GM13977 (cell line): Measurements from ENCODE around the gene PAM.

Experiments
- DNase-seq: peaks from one replicate; pipeline ENCODE4 v3.0.0; 2012; ENCODE audit warnings: low spot score
- CTCF ChIP-seq: IDR thresholded peaks from 2 replicates; pipeline ENCODE4 v1.5.1; 2012; ENCODE audit warnings: mild to moderate bottlenecking, control low read depth; ENCODE audit not compliant: insufficient read depth; ENCODE audit errors: extremely low read depth, missing control alignments
- in situ Hi-C: fragments of 300-500 bp; cut with MboI; formaldehyde crosslinking; loops from one replicate; pipeline ENCODE4 v1.12.0; 2022; ENCODE audit warnings: low sequenced_read_pairs, low pct_unique_long_range_greater_than_20kb, mixed read lengths, inconsistent platforms; ENCODE audit not compliant: unreplicated experiment

Gene PAM

GRCh38 chr5:102716017-102716416 lies 39.1 kb upstream of the PAM start:
- in situ Hi-C loops = no loop called here
- no peak for DNase-seq
- TF ChIP-seq CTCF = no peak

- no peak for DNase-seq
- in situ Hi-C loops = no loop called here
- no peak for TF ChIP-seq CTCF
Measured at GRCh38 chr5:102718819-102719218, 36.3 kb upstream of the PAM start.

GRCh38 chr5:102719886-102720285 lies 35.2 kb upstream of the PAM start:
- in situ Hi-C loops = no loop called here
- DNase-seq = no peak
- TF ChIP-seq CTCF = no peak

- in situ Hi-C loops = no loop called here
- no peak for TF ChIP-seq CTCF
Measured at GRCh38 chr5:102720969-102721368, 34.1 kb upstream of the PAM start.

GRCh38 chr5:102722931-102723330 lies 32.2 kb upstream of the PAM start:
- DNase-seq = no peak
- in situ Hi-C loops = no loop called here
- no peak for TF ChIP-seq CTCF

More at GRCh38 chr5:102720969-102721368, 34.1 kb upstream of the PAM start:
- no peak for DNase-seq

GRCh38 chr5:102731693-102732092 lies 23.4 kb upstream of the PAM start:
- no peak for TF ChIP-seq CTCF
- no peak for DNase-seq
- in situ Hi-C loops = no loop called here

- no peak for TF ChIP-seq CTCF
- in situ Hi-C loops = no loop called here
- DNase-seq = no peak
Measured at GRCh38 chr5:102733534-102733933, 21.6 kb upstream of the PAM start.
